SU-DHL-6 (cell line): ENCODE results near the gene THOC1.
"Not testable (repeated sequence)": the region's sequence is repeated elsewhere in the genome, so short reads cannot be mapped to it uniquely, and the experiment has no call there.

ENCODE experiments used
- H2AFZ ChIP-seq: fragments of 200-600 bp; sonication (generic); 2 replicates; pipeline ENCODE4 v1.6.1; 2014; ENCODE audit warnings: low read depth, mild to moderate bottlenecking, moderate library complexity, mixed read lengths, antibody characterized with exemption, low read length; ENCODE audit not compliant: severe bottlenecking
- H3F3A ChIP-seq: fragments of 200-600 bp; shearing (Covaris generic); 2 replicates; pipeline ENCODE4 v1.6.0; 2016; ENCODE audit warnings: antibody characterized with exemption, mild to moderate bottlenecking; ENCODE audit not compliant: insufficient read depth
- H3K27ac ChIP-seq: fragments of 200-600 bp; sonication (generic); 2 replicates; pipeline ENCODE4 v1.5.1; 2016; ENCODE audit warnings: low read depth, mild to moderate bottlenecking, low read length, moderate library complexity, mixed read lengths
- H3K27me3 ChIP-seq: fragments of 200-600 bp; sonication (generic), shearing (Covaris generic); 2 replicates; pipeline ENCODE4 v1.6.0; 2014; ENCODE audit warnings: mild to moderate bottlenecking, low read length
- H3K36me3 ChIP-seq: fragments of 200-600 bp; sonication (generic); 2 replicates; pipeline ENCODE4 v1.6.1; 2014; ENCODE audit warnings: mild to moderate bottlenecking, low read length, mixed read lengths
- H3K4me2 ChIP-seq: fragments of 300-600, 200-600 bp; shearing (Covaris generic), sonication (generic); 2 replicates; pipeline ENCODE4 v1.6.0; 2014; ENCODE audit warnings: low read length, low read depth, mild to moderate bottlenecking; ENCODE audit not compliant: poor library complexity, severe bottlenecking
- H3K4me3 ChIP-seq: fragments of 200-600 bp; sonication (generic); 2 replicates; pipeline ENCODE4 v1.5.1; 2014; ENCODE audit warnings: antibody characterized with exemption, low read length, mild to moderate bottlenecking, mixed read lengths; ENCODE audit not compliant: insufficient read depth, poor library complexity, severe bottlenecking
- H3K79me2 ChIP-seq: fragments of 200-600 bp; sonication (generic); 2 replicates; pipeline ENCODE4 v1.6.1; 2014; ENCODE audit warnings: mild to moderate bottlenecking, low read length, moderate library complexity; ENCODE audit not compliant: insufficient read depth
- H3K9ac ChIP-seq: fragments of 200-600 bp; sonication (generic); 2 replicates; pipeline ENCODE4 v1.7.0; 2014; ENCODE audit warnings: mild to moderate bottlenecking, low read length
- H3K9me2 ChIP-seq: fragments of 200-600 bp; sonication (generic); replicated peaks from 2 replicates; pipeline ENCODE4 v1.6.1; 2014; ENCODE audit warnings: low read length; ENCODE audit not compliant: insufficient read depth
- H3K9me3 ChIP-seq: fragments of 200-600 bp; sonication (generic); 2 replicates; pipeline ENCODE4 v1.6.1; 2014; ENCODE audit warnings: low read length, mixed read lengths; ENCODE audit not compliant: insufficient read depth
- H4K20me1 ChIP-seq: fragments of 200-600 bp; sonication (generic); 2 replicates; pipeline ENCODE4 v1.6.1; 2014; ENCODE audit warnings: low read depth, mild to moderate bottlenecking, antibody characterized with exemption, low read length, moderate library complexity, mixed read lengths
- CTCF ChIP-seq: fragments of 200-600 bp; sonication (generic); IDR thresholded peaks from one replicate; pipeline ENCODE4 v1.5.1; 2017; ENCODE audit warnings: antibody characterized with exemption, mild to moderate bottlenecking, low read length, moderate library complexity; ENCODE audit not compliant: insufficient read depth, poor library complexity, severe bottlenecking
- EZH2phosphoT487 ChIP-seq: fragments of 200-600 bp; sonication (generic), shearing (Covaris generic); conservative IDR thresholded peaks from 2 replicates; pipeline ENCODE4 v1.6.1; 2018; ENCODE audit warnings: mild to moderate bottlenecking, antibody characterized with exemption, low read length, moderate library complexity, mixed read lengths

The THOC1 gene

GRCh38 chr18:292271-292670 is 24.4 kb upstream of the THOC1 start:
- no peaks in the 10 kb centered on the region for H3K9me3 ChIP-seq
- no peak overlapping the region for H3K4me2 ChIP-seq
- H3K9ac ChIP-seq, result no peak overlapping the region
- H3K9me2 ChIP-seq, result no peaks in the 10 kb centered on the region
- H3K27me3 ChIP-seq, result no peaks in the 10 kb centered on the region
- H4K20me1 ChIP-seq, result no peaks in the 10 kb centered on the region
- no peaks in the 10 kb centered on the region for H3K79me2 ChIP-seq
- no peak overlapping the region for H3K4me3 ChIP-seq
- no peak overlapping the region for H3K27ac ChIP-seq
- H3F3A ChIP-seq, result no peaks in the 10 kb centered on the region
- H2AFZ ChIP-seq, result no peak overlapping the region
- no peaks in the 10 kb centered on the region for H3K36me3 ChIP-seq
- TF ChIP-seq EZH2phosphoT487, result no peak
- TF ChIP-seq CTCF, result no peak

- H4K20me1 ChIP-seq, H3K27ac ChIP-seq, H3K27me3 ChIP-seq, H3K79me2 ChIP-seq, H3K36me3 ChIP-seq, H3K9me2 ChIP-seq, H3K9ac ChIP-seq, H3F3A ChIP-seq, H3K4me2 ChIP-seq, H3K4me3 ChIP-seq, H3K9me3 ChIP-seq, H2AFZ ChIP-seq: not testable (repeated sequence)
These were observed 22.1 kb upstream of the THOC1 start for GRCh38 chr18:289970-290369.

GRCh38 chr18:289026-289425 is 21.2 kb upstream of the THOC1 start:
- TF ChIP-seq CTCF, result no peak
- Histone ChIP-seq H3K9me3 (no peaks in the 10 kb centered on the region), H3K36me3 (no peaks in the 10 kb centered on the region)

GRCh38 chr18:286515-287310 is 18.9 kb upstream of the THOC1 start:
- Histone ChIP-seq H3K9ac (no peak overlapping the region), H2AFZ (no peak overlapping the region), H3F3A (no peaks in the 10 kb centered on the region), H3K36me3 (no peaks in the 10 kb centered on the region), H3K4me3 (no peak overlapping the region), H3K9me3 (no peaks in the 10 kb centered on the region), H3K4me2 (no peak overlapping the region), H3K27me3 (no peaks in the 10 kb centered on the region), H4K20me1 (no peaks in the 10 kb centered on the region), H3K79me2 (no peaks in the 10 kb centered on the region), H3K27ac (no peak overlapping the region), H3K9me2 (no peaks in the 10 kb centered on the region)
- no peak for TF ChIP-seq CTCF
- no peak for TF ChIP-seq EZH2phosphoT487

More at GRCh38 chr18:289026-289425, 21.2 kb upstream of the THOC1 start:
- Histone ChIP-seq H4K20me1 (no peaks in the 10 kb centered on the region), H3K27ac (no peak overlapping the region), H3K9me2 (no peaks in the 10 kb centered on the region), H3F3A (no peaks in the 10 kb centered on the region), H3K9ac (no peak overlapping the region), H3K79me2 (no peaks in the 10 kb centered on the region), H2AFZ (no peak overlapping the region), H3K4me2 (no peak overlapping the region), H3K27me3 (no peaks in the 10 kb centered on the region), H3K4me3 (no peak overlapping the region)
